Neutrophil (primary cell): ENCODE measurements around the gene GRM8.

ENCODE experiments used
- H3K27ac ChIP-seq: fragments of 200-600 bp; sonication (generic); 2 replicates; pipeline ENCODE4 v1.5.1; 2016; ENCODE audit warnings: mild to moderate bottlenecking, moderate library complexity
- H3K27me3 ChIP-seq: fragments of 200-600 bp; sonication (generic); 2 replicates; pipeline ENCODE4 v1.6.0; 2016; ENCODE audit warnings: mild to moderate bottlenecking
- H3K36me3 ChIP-seq: fragments of 200-600 bp; sonication (generic); 2 replicates; pipeline ENCODE4 v1.5.1; 2017
- H3K4me1 ChIP-seq, 2 experiments: fragments of 200-600 bp in 1 of 2; sonication (generic) in 1 of 2; 1 replicate in 1 of 2; 2 replicates in 1 of 2; pipeline versions ENCODE4 v1.5.1 to v1.6.1; 2013 to 2016; ENCODE audit warnings: low read depth in 1 of 2, low read length in 1 of 2, mild to moderate bottlenecking in 1 of 2, moderate library complexity in 1 of 2; ENCODE audit not compliant: control insufficient read depth in 1 of 2, insufficient read depth in 1 of 2
- H3K4me3 ChIP-seq, 2 experiments: fragments of 200-600 bp in 1 of 2; sonication (generic) in 1 of 2; 1 replicate in 1 of 2; 2 replicates in 1 of 2; pipeline ENCODE4 v1.5.1; 2013 to 2016; ENCODE audit warnings: low read depth in 1 of 2, low read length in 1 of 2, mild to moderate bottlenecking in 1 of 2, moderate library complexity in 1 of 2
- H3K9me3 ChIP-seq: fragments of 200-600 bp; sonication (generic); 2 replicates; pipeline ENCODE4 v1.5.1; 2016
- TF ChIP-seq, protein P1 (sequence below): fragments of 200-600 bp; sonication (generic); IDR thresholded peaks from 2 replicates; pipeline ENCODE4 v1.5.1; 2016; ENCODE audit warnings: antibody characterized with exemption

The GRM8 gene

DNA sequence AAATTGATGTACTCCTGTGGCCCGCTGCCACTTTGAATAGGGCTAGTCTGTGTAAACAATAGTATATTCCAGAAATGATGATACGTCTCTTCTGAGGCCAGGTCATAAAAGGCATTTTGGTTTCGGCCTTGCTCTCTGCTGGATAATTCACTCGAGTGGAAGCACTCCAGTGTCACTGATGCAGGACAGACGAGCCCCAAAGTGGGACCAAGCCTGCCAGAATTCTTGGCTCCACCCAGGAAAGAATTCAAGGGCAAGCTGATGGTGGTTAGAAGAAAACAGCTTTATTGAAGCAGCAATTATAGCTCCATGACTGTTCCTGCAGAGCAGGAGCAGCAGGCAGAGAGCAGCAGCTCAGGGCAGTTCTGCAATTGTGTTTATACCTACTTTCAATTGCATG, 717.6 kb downstream of the GRM8 start:
- H3K9me3 ChIP-seq: no peaks in the 10 kb centered on the region
- no peaks in the 10 kb centered on the region for H3K27me3 ChIP-seq
- H3K4me3 ChIP-seq: no peak overlapping the region
- no peaks in the 10 kb centered on the region for H3K36me3 ChIP-seq
- no peaks in the 10 kb centered on the region for H3K4me1 ChIP-seq
- H3K27ac ChIP-seq: no peak overlapping the region
- TF ChIP-seq, protein P1, sequence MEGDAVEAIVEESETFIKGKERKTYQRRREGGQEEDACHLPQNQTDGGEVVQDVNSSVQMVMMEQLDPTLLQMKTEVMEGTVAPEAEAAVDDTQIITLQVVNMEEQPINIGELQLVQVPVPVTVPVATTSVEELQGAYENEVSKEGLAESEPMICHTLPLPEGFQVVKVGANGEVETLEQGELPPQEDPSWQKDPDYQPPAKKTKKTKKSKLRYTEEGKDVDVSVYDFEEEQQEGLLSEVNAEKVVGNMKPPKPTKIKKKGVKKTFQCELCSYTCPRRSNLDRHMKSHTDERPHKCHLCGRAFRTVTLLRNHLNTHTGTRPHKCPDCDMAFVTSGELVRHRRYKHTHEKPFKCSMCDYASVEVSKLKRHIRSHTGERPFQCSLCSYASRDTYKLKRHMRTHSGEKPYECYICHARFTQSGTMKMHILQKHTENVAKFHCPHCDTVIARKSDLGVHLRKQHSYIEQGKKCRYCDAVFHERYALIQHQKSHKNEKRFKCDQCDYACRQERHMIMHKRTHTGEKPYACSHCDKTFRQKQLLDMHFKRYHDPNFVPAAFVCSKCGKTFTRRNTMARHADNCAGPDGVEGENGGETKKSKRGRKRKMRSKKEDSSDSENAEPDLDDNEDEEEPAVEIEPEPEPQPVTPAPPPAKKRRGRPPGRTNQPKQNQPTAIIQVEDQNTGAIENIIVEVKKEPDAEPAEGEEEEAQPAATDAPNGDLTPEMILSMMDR: no peak

DNA sequence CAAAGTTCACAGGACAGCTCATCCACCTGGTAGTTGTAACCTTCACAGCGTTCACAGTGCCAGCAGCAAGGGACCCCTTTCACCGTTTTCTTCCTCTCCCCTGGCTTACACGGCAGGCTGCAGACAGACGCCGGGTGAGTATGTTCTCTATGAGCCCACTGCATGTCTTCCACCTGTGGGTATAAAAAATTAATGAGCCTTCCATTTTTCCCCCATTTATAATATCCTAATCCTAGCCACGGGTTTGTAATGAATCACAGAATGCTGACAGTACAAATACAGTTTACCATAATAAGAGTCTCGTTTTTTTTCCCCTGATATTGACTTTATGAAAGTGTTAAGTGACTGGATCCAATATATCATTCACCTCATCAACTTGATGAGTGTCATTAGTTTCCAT, 719.0 kb downstream of the GRM8 start:
- H3K27me3 ChIP-seq: no peaks in the 10 kb centered on the region
- TF ChIP-seq, protein P1: no peak
- H3K9me3 ChIP-seq: no peaks in the 10 kb centered on the region
- H3K27ac ChIP-seq: no peak overlapping the region
- no peaks in the 10 kb centered on the region for H3K36me3 ChIP-seq
- no peaks in the 10 kb centered on the region for H3K4me1 ChIP-seq
- no peak overlapping the region for H3K4me3 ChIP-seq

DNA sequence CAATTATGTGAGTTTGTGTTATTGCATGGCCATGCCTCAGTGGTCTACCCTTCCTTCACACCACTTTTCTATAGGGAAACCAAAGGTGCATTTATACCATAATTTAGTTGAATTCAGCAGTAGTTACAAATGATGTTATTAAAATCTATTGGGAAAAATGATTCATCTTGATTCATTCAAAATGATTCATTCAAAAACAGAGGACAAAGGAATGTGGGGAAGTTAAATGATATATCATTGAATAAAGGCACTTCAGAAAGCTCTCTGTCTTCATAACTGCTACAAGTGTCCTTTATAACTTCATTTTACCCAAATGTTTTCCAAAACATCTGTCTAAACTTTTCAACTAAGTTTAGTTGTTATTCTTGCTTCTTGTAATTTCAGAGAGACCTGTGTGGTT, 722.9 kb downstream of the GRM8 start:
- Histone ChIP-seq H3K27me3 (no peaks in the 10 kb centered on the region), H3K4me1 (no peaks in the 10 kb centered on the region), H3K4me3 (no peak overlapping the region), H3K9me3 (no peaks in the 10 kb centered on the region), H3K36me3 (no peaks in the 10 kb centered on the region), H3K27ac (no peak overlapping the region)
- TF ChIP-seq, protein P1: no peak

DNA sequence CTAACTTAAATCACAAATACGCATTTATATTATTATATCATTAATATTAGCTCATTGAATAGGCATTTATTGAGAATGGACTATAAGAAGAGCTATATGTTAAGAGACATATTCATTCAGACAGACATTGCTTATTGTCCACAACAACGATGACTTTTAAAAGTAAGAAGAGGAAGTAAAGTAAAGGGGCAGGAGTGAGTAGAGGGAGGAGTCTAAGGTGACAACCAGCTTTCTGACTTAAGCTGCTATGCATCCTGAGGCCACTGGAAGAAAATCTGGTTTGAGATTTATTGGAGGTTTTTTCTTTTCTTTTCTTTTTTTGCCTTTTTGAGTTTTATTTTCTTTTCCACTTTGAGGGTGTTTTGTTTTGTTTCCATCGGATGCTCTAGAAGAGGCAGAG, 723.5 kb downstream of the GRM8 start:
- Histone ChIP-seq H3K27me3 (no peaks in the 10 kb centered on the region), H3K27ac (no peak overlapping the region), H3K36me3 (no peaks in the 10 kb centered on the region), H3K9me3 (no peaks in the 10 kb centered on the region), H3K4me3 (no peak overlapping the region), H3K4me1 (no peaks in the 10 kb centered on the region)
- TF ChIP-seq, protein P1: no peak

DNA sequence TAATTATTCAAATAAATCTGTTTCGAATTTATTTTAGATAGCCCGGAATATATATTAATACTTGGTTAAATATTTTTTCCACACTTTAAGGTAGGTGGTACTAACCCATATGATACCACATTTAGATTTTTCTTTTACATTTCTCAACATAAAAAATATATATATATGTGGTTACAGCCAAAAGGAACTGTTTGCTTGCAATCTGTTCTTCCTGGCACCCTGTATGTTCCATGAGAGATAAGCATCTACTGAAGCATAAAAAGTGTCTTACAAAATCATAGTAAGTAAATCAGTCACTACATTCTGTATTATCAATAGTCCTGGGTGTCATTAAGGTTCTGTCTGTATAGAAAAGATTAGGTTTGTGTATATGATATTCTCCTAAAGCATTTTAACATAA, 726.8 kb downstream of the GRM8 start:
- TF ChIP-seq, protein P1: no peak
- Histone ChIP-seq H3K36me3 (no peaks in the 10 kb centered on the region), H3K4me3 (no peak overlapping the region), H3K27me3 (no peaks in the 10 kb centered on the region), H3K27ac (no peak overlapping the region), H3K4me1 (no peaks in the 10 kb centered on the region), H3K9me3 (no peaks in the 10 kb centered on the region)

DNA sequence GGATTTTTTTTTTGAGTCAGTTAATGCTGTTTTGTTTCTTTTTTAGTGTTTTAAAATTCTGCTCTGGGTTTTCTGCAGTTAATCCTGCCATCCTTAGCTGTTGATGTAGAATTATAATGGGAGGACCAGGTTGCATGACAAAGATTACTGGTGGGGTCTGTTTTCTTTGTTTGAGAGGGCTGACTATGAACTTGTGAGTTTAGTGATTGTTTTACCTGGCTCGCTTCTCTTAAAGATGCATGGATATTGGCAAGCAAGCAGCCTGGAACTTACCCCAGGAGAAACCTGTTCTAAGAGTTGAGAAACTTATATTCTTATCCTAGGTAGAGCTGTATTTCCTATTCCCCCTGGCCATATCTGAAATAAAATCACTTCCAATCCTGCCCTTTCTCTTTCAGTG, 727.8 kb downstream of the GRM8 start:
- Histone ChIP-seq H3K36me3 (no peaks in the 10 kb centered on the region), H3K27me3 (no peaks in the 10 kb centered on the region), H3K4me3 (no peak overlapping the region), H3K9me3 (no peaks in the 10 kb centered on the region), H3K27ac (no peak overlapping the region), H3K4me1 (no peaks in the 10 kb centered on the region)
- TF ChIP-seq, protein P1: no peak
